OCI-LY7 (cell line): Measurements from ENCODE around the gene NUDCD3. TPM values are rescaled to one million over a fixed set of nuclear protein-coding genes. Genes with fewer than 3 reads are reported as not detected.

Source experiments
- BruUV-seq: library from RNA; stranded (reverse); fragments of 400-500 nt; replicated peaks from 2 replicates; lab custom pipeline; 2021; lab: Mats Ljungman, UMichigan
- CTCF ChIA-PET: fragments of 300-600 bp; sonication (Branson Sonifier 250); formaldehyde crosslinking; loops from one replicate; lab custom pipeline; 2022; ENCODE audit warnings: antibody characterized with exemption; ENCODE audit not compliant: unreplicated experiment; lab: Charles Lee
- POLR2A ChIA-PET: fragments of 300-600 bp; sonication (Branson Sonifier 250); formaldehyde crosslinking; loops from one replicate; lab custom pipeline; 2022; ENCODE audit warnings: antibody characterized with exemption; lab: Charles Lee
- DNase-seq: peaks from one replicate; pipeline ENCODE4 v3.0.0-alpha.2; 2015; ENCODE audit warnings: low spot score
- H2AFZ ChIP-seq: fragments of 200-600 bp; sonication (generic), shearing (Covaris generic); 2 replicates; pipeline ENCODE4 v1.6.1; 2014; ENCODE audit warnings: mild to moderate bottlenecking, antibody characterized with exemption, low read length, moderate library complexity
- H3K27ac ChIP-seq: fragments of 200-600 bp; sonication (generic); 2 replicates; pipeline ENCODE4 v1.5.1; 2014; ENCODE audit warnings: mixed run types, low read depth, mild to moderate bottlenecking, moderate library complexity, low read length, inconsistent platforms; ENCODE audit not compliant: poor library complexity, severe bottlenecking
- H3K36me3 ChIP-seq: fragments of 200-600 bp; sonication (generic); 2 replicates; pipeline ENCODE4 v1.6.1; 2014; ENCODE audit warnings: mild to moderate bottlenecking, antibody characterized with exemption, low read length, moderate library complexity, mixed read lengths; ENCODE audit not compliant: insufficient read depth
- H3K4me1 ChIP-seq: fragments of 200-600 bp; sonication (generic); 2 replicates; pipeline ENCODE4 v1.5.1; 2014; ENCODE audit warnings: mild to moderate bottlenecking, low read length; ENCODE audit not compliant: insufficient read depth, poor library complexity, severe bottlenecking
- H3K4me2 ChIP-seq: fragments of 200-600 bp; sonication (generic); 2 replicates; pipeline ENCODE4 v1.6.1; 2014; ENCODE audit warnings: mild to moderate bottlenecking, low read length
- H3K4me3 ChIP-seq: fragments of 200-600 bp; sonication (generic); 2 replicates; pipeline ENCODE4 v1.5.1; 2014; ENCODE audit warnings: mild to moderate bottlenecking, low read depth, low read length; ENCODE audit not compliant: poor library complexity, severe bottlenecking
- H3K79me2 ChIP-seq: fragments of 200-600 bp; sonication (generic); 2 replicates; pipeline ENCODE4 v1.6.1; 2016; ENCODE audit warnings: low read depth, mild to moderate bottlenecking, low read length, moderate library complexity, mixed read lengths; ENCODE audit not compliant: insufficient read depth
- H3K9me2 ChIP-seq: fragments of 200-600 bp; sonication (generic); 2 replicates; pipeline ENCODE4 v1.6.1; 2016; ENCODE audit warnings: mild to moderate bottlenecking, low read length, mixed read lengths; ENCODE audit not compliant: insufficient read depth
- H3K9me3 ChIP-seq: fragments of 200-600 bp; sonication (generic); 2 replicates; pipeline ENCODE4 v1.6.1; 2014; ENCODE audit warnings: mild to moderate bottlenecking, mixed run types, low read length, mixed read lengths
- H4K20me1 ChIP-seq: fragments of 200-600 bp; sonication (generic); 2 replicates; pipeline ENCODE4 v1.6.1; 2014; ENCODE audit warnings: mild to moderate bottlenecking, antibody characterized with exemption, low read length, moderate library complexity, mixed read lengths; ENCODE audit not compliant: insufficient read depth
- EZH2phosphoT487 ChIP-seq: fragments of 200-600 bp; sonication (generic); IDR thresholded peaks from 2 replicates; pipeline ENCODE4 v1.6.1; 2018; ENCODE audit warnings: low read depth, borderline replicate concordance, mild to moderate bottlenecking, mixed run types, antibody characterized with exemption, low read length, moderate library complexity, mixed read lengths
- intact Hi-C: fragments of 100-400 bp; cut with micrococcal nuclease; formaldehyde crosslinking; loops from one replicate; pipeline ENCODE4 v1.10.0; 2022; ENCODE audit not compliant: unreplicated experiment
- total RNA-seq, 2 experiments: library from RNA; depleted of rRNA in 1 of 2; stranded (reverse); fragments of >200 nt in 1 of 2; shearing (Covaris generic) in 1 of 2; gene quantifications; 2 replicates each; pipeline ENCODE4 v1.2.3, GENCODE V29; 2014 to 2022
- TF ChIP-seq, protein P1 (sequence below): fragments of 200-600 bp; sonication (generic); conservative IDR thresholded peaks from 2 replicates; pipeline ENCODE4 v1.5.1; 2014; ENCODE audit warnings: mild to moderate bottlenecking, antibody characterized with exemption, low read length, moderate library complexity, mixed read lengths

Gene NUDCD3
- total RNA-seq, 2 experiments from 2014 or later: 57.0 to 108 TPM

DNA sequence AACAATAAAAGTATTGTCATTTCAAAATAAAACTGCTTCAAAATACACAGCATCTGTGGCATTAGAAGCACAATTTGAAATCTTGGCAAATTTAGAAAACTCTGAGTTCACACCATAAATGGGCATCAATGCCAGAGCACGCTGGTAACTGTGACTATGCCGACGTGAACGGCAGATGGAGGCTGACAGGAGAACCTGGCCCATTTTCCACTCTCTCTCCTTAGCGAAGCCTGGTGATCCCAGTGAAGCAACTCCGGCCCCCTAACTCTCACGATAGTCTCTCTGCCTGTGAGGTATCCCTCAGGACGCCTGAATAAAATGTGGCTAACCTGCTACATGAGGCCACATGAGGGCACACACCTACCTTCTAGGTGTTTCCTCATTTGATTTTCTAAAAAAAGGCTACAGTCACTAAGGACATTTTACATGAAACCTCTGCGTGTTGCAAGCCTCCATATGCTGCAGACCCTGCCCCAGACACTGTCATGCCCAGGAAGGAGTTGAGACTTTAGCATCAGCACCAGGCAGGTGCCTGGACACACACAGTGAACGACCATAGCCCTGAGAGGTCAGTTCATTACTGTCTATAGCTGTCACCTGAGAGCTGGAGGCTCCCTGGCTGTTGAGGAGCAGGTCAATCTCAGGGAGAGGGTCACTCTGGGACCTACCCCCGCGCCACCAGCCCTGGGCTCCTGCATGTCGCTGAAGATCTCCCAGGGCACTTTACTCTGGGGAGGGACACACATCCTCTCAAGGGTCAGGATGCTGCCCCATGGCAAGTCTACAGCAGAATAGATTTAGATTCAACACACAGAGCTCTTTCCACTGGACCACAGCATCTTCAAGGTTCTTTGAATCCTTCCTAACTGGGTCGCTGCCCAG, 102.1 kb downstream of the NUDCD3 start:
- Histone ChIP-seq H3K9me3 (no peaks in the 10 kb centered on the region), H3K36me3 (peaks cover 56% of the 10 kb centered on the region; the same call in 1 of the 2 replicates), H2AFZ (no peak overlapping the region), H3K4me2 (no peak overlapping the region), H3K4me1 (no peaks in the 10 kb centered on the region), H3K9me2 (no peaks in the 10 kb centered on the region), H4K20me1 (no peaks in the 10 kb centered on the region), H3K27ac (no peak overlapping the region), H3K4me3 (no peak overlapping the region), H3K79me2 (no peaks in the 10 kb centered on the region)
- TF ChIP-seq, protein P1, sequence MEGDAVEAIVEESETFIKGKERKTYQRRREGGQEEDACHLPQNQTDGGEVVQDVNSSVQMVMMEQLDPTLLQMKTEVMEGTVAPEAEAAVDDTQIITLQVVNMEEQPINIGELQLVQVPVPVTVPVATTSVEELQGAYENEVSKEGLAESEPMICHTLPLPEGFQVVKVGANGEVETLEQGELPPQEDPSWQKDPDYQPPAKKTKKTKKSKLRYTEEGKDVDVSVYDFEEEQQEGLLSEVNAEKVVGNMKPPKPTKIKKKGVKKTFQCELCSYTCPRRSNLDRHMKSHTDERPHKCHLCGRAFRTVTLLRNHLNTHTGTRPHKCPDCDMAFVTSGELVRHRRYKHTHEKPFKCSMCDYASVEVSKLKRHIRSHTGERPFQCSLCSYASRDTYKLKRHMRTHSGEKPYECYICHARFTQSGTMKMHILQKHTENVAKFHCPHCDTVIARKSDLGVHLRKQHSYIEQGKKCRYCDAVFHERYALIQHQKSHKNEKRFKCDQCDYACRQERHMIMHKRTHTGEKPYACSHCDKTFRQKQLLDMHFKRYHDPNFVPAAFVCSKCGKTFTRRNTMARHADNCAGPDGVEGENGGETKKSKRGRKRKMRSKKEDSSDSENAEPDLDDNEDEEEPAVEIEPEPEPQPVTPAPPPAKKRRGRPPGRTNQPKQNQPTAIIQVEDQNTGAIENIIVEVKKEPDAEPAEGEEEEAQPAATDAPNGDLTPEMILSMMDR: no peak
- no peak for TF ChIP-seq EZH2phosphoT487
- no peak for DNase-seq
- BruUV-seq: no TSS peak
- intact Hi-C loops: no loop called here
- CTCF ChIA-PET: interaction anchor here (0.6 kb wide), 1 partner anchor 11 kb away, joined by 3 read pairs; no protein-coding TSS in a partner anchor
- POLR2A ChIA-PET: no interaction called here

- peaks cover 56% of the 10 kb centered on the region; the same call in 1 of the 2 replicates for H3K36me3 ChIP-seq
Measured at GRCh38 chr7:44387389-44387788, 103.1 kb downstream of the NUDCD3 start.

More at GRCh38 chr7:44387389-44387788, 103.1 kb downstream of the NUDCD3 start:
- CTCF ChIA-PET: no interaction called here
- Histone ChIP-seq H2AFZ (no peak overlapping the region), H3K9me3 (no peaks in the 10 kb centered on the region), H4K20me1 (no peaks in the 10 kb centered on the region), H3K79me2 (no peaks in the 10 kb centered on the region), H3K4me2 (no peak overlapping the region), H3K4me3 (no peak overlapping the region), H3K27ac (no peak overlapping the region), H3K4me1 (no peaks in the 10 kb centered on the region), H3K9me2 (no peaks in the 10 kb centered on the region)
- POLR2A ChIA-PET: no interaction called here
- no TSS peak for BruUV-seq
- intact Hi-C loops: no loop called here
- no peak for TF ChIP-seq EZH2phosphoT487
- TF ChIP-seq, protein P1: no peak
- DNase-seq: no peak
